ENCODE results near the gene PARVG. TPM values are rescaled to one million over a fixed set of nuclear protein-coding genes. Genes with fewer than 3 reads are reported as not detected.

The PARVG gene
- total RNA-seq, 4 donors from 2014 or later: 2.4 to 7.1 (median 5.5) TPM

DNA sequence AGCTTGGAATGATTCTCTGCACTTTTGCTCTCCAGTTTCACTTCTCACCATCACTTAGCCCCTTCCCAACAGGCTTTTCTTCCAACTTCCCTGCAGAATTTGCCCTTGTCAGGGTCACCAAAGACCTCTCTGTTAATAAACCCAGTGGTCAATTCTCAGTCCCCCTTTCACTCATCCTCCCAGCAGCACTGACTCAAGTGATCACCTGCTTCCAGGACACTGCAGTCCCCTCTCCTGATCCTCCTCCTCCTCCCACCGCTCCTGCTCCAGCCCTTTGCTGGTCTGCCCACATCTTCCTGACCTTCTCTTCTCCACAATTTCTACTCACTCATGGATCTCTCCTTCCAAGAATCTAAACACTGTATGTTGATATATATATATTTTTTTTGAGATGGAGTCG lies 74.1 kb downstream of the PARVG start:
- DNase-seq: no peak
- intact Hi-C loops (cut with DNase I): no loop called here
- TF ChIP-seq POLR2A (IDR thresholded peaks at IDR 0.05): no peak
- TF ChIP-seq, protein P1, sequence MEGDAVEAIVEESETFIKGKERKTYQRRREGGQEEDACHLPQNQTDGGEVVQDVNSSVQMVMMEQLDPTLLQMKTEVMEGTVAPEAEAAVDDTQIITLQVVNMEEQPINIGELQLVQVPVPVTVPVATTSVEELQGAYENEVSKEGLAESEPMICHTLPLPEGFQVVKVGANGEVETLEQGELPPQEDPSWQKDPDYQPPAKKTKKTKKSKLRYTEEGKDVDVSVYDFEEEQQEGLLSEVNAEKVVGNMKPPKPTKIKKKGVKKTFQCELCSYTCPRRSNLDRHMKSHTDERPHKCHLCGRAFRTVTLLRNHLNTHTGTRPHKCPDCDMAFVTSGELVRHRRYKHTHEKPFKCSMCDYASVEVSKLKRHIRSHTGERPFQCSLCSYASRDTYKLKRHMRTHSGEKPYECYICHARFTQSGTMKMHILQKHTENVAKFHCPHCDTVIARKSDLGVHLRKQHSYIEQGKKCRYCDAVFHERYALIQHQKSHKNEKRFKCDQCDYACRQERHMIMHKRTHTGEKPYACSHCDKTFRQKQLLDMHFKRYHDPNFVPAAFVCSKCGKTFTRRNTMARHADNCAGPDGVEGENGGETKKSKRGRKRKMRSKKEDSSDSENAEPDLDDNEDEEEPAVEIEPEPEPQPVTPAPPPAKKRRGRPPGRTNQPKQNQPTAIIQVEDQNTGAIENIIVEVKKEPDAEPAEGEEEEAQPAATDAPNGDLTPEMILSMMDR (IDR thresholded peaks at IDR 0.05): no peak
- no peaks in the 10 kb centered on the region for H3K27me3 ChIP-seq
- no peaks in the 10 kb centered on the region for H3K4me1 ChIP-seq
- no peak overlapping the region for H3K27ac ChIP-seq
- no peaks in the 10 kb centered on the region for H3K36me3 ChIP-seq
- no peak overlapping the region for H3K4me3 ChIP-seq (replicated peaks in 1 of 3)
- no peaks in the 10 kb centered on the region for H3K9me3 ChIP-seq
- 93 to 96% methylated on average over 2 of the region's 2 CpGs for WGBS, 2 donors

DNA sequence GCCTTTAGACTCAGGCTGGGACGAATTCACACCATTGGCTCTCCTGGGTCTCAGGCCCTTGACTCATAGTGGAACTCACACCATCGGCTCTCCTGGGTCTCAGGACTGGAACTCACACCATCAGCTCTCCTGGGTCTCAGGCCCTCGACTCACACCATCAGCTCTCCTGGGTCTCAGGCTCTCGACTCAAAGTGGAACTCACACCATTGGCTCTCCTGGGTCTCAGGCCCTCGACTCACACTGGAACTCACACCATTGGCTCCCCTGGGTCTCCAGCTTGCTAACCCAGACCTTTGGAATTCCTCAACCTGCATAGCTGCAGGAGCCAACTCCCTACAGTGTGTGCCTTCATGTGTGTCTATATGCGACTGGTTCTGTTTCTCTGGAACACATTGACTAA lies 75.4 kb downstream of the PARVG start:
- no peak for DNase-seq
- Histone ChIP-seq H3K36me3 (no peaks in the 10 kb centered on the region), H3K27ac (no peak overlapping the region)

DNA sequence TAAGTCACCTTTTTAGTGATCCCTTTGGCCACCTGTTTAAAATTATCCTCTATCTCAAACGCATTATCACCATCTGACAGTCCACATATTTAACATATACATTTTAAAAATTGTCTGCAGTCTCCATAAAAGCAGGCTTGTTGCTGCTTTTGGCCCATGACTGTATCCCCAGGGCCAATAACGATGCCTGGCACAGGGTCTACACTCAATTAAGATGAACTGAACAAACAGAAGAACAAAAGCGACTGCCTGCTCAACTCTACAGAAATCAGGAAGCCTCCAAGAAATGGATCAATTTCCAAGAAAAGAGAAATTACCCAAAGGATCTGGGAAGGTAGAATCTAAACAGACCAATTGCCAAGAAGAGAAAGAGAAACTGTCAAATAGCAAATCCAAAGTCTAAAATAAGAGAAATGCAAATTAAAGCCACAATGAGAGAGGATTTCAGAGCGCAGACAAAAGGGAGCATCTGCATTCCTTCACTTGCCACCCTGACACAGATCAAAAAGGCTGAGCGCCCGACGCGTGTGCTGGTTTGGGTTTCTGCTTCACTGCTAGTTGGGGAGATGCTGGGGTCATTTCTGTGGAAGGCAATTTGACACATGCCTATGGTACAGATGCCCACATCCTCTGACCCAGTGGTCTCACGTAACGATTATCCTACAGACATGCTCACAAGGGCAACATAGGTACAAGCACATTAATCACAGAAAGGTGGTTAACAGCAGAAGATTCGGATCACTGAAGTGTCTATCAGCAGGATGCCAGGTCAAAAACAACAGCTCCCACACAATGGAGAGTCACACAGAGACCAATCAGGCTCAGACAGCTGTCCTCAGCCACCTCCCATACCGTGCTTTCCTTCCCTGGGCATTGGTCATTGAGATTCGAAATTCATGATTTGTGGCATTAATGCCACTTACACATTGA lies 76.1 kb downstream of the PARVG start:
- Histone ChIP-seq H3K9me3 (no peaks in the 10 kb centered on the region), H3K27me3 (no peaks in the 10 kb centered on the region), H3K27ac (no peak overlapping the region), H3K36me3 (no peaks in the 10 kb centered on the region), H3K4me3 (replicated peaks in 1 of 3) (no peak overlapping the region), H3K4me1 (no peaks in the 10 kb centered on the region)
- no peak for DNase-seq
- intact Hi-C loops (cut with DNase I): no loop called here
- 59 to 67% methylated on average over 13 of the region's 13 CpGs for WGBS, 2 donors
- TF ChIP-seq, protein P1 (IDR thresholded peaks at IDR 0.05): no peak
- TF ChIP-seq POLR2A (IDR thresholded peaks at IDR 0.05): no peak

More for the DNA sequence above, 75.4 kb downstream of the PARVG start:
- Histone ChIP-seq H3K4me1 (no peaks in the 10 kb centered on the region), H3K27me3 (no peaks in the 10 kb centered on the region), H3K9me3 (no peaks in the 10 kb centered on the region), H3K4me3 (replicated peaks in 1 of 3) (no peak overlapping the region)
- TF ChIP-seq, protein P1 (IDR thresholded peaks at IDR 0.05): no peak
- TF ChIP-seq POLR2A (IDR thresholded peaks at IDR 0.05): no peak
- WGBS, 2 donors: 79 to 87% methylated on average over 4 to 6 of the region's 6 CpGs
- intact Hi-C loops (cut with DNase I): no loop called here

Other genes with a start within 250 kb of the PARVG start
- 10 to 100 TPM; 31.9 to 38.3 (median 32.1) TPM for gene SAMM50, start 225.5 kb upstream of the PARVG start, total RNA-seq
- gene PARVB, start 156.6 kb upstream of the PARVG start, total RNA-seq: 10 to 100 TPM in 2 of 4 donors, 1 to 10 TPM in 2; 6.7 to 34.9 (median 11.0) TPM
- gene SHISAL1, start 132.0 kb downstream of the PARVG start, total RNA-seq: 1 to 10 TPM in 2 of 4 donors, under 1 TPM in 2; 0.22 to 1.9 (median 1.0) TPM